Measurements from ENCODE around the gene KIF5B. TPM values are rescaled to one million over a fixed set of nuclear protein-coding genes. Genes with fewer than 3 reads are reported as not detected.

Gene KIF5B
- 53.8 and 107 TPM in 2 replicates for total RNA-seq (ENCODE audit: low replicate concordance)

GRCh38 chr10:32056136-32057035 lies at the start of gene KIF5B:
Gene KIF5B, minus strand, starts transcription at chr10:32056425. Its CDS starts 452 bp downstream, at chr10:32055973.

Other genes with a start within 250 kb of the KIF5B start
- gene ARHGAP12, start 127.6 kb downstream of the KIF5B start, total RNA-seq (ENCODE audit: low replicate concordance), result 27.7 and 56.3 TPM in 2 replicates